NCI-H510A (cell line): ENCODE measurements around the gene HDHD2.

Experiments
- DNase-seq: peaks from one replicate; lab custom pipeline; 2025; lab: John Stamatoyannopoulos, UW

The HDHD2 gene

GRCh38 chr18:47146206-47146605 lies 4.1 kb downstream of the HDHD2 start:
- DNase-seq, result no peak

- DNase-seq, result no peak
These were observed 6.3 kb downstream of the HDHD2 start for GRCh38 chr18:47143899-47144485.

GRCh38 chr18:47143153-47143552 lies 7.1 kb downstream of the HDHD2 start:
- DNase-seq, result no peak

- DNase-seq, result no peak
These were observed 9.0 kb downstream of the HDHD2 start for GRCh38 chr18:47141289-47141688.

- DNase-seq, result no peak
These were observed 29.2 kb downstream of the HDHD2 start for GRCh38 chr18:47121146-47121545.

GRCh38 chr18:47120428-47120827 lies 29.9 kb downstream of the HDHD2 start:
- no peak for DNase-seq

GRCh38 chr18:47118981-47119380 lies 31.3 kb downstream of the HDHD2 start:
- DNase-seq, result no peak

- DNase-seq, result no peak
These were observed 35.1 kb downstream of the HDHD2 start for GRCh38 chr18:47115205-47115604.

- DNase-seq, result no peak
These were observed 36.3 kb downstream of the HDHD2 start for GRCh38 chr18:47113796-47114540.

GRCh38 chr18:47110492-47111274 lies 39.6 kb downstream of the HDHD2 start:
- no peak for DNase-seq

GRCh38 chr18:47109720-47110119 lies 40.6 kb downstream of the HDHD2 start:
- DNase-seq, result no peak

- DNase-seq, result no peak
These were observed 41.3 kb downstream of the HDHD2 start for GRCh38 chr18:47108998-47109405.

- DNase-seq, result no peak
These were observed 41.9 kb downstream of the HDHD2 start for GRCh38 chr18:47108373-47108772.

GRCh38 chr18:47100212-47100831 lies 50.0 kb downstream of the HDHD2 start:
- DNase-seq, result peak; percentile 2

GRCh38 chr18:47095810-47096209 lies 54.5 kb downstream of the HDHD2 start:
- DNase-seq, result no peak

GRCh38 chr18:47087676-47088075 lies 62.6 kb downstream of the HDHD2 start:
- no peak for DNase-seq

- no peak for DNase-seq
These were observed 68.7 kb downstream of the HDHD2 start for GRCh38 chr18:47081578-47081977.

- no peak for DNase-seq
These were observed 69.4 kb downstream of the HDHD2 start for GRCh38 chr18:47080872-47081271.

- DNase-seq, result no peak
These were observed 73.2 kb downstream of the HDHD2 start for GRCh38 chr18:47077111-47077510.

- no peak for DNase-seq
These were observed 75.0 kb downstream of the HDHD2 start for GRCh38 chr18:47075098-47075883.

- no peak for DNase-seq
These were observed 82.7 kb downstream of the HDHD2 start for GRCh38 chr18:47067648-47068047.

GRCh38 chr18:47063096-47063495 lies 87.2 kb downstream of the HDHD2 start:
- no peak for DNase-seq
